ENCODE results near the gene FCRLA.
"Not testable (repeated sequence)": the region's sequence is repeated elsewhere in the genome, so short reads cannot be mapped to it uniquely, and the experiment has no call there.

FCRLA gene

DNA sequence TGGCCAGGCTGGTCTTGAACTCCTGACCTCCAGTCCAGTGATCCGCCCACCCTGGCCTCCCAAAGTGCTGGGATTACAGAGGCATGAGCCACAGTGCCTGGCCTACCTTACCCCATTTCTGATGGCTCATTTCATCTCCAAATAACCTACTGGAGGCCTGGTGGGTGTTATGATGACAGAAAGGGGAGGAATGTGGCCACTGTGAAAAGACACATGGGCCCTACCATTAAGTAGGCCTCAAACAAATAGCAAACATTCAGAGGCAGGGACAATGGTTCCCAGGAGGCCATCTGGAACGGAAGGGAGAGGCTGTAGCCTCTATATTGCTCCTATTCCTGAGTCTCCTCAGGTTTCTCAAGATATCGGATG, 932 bp upstream of the FCRLA start:
- no peak for DNase-seq

DNA sequence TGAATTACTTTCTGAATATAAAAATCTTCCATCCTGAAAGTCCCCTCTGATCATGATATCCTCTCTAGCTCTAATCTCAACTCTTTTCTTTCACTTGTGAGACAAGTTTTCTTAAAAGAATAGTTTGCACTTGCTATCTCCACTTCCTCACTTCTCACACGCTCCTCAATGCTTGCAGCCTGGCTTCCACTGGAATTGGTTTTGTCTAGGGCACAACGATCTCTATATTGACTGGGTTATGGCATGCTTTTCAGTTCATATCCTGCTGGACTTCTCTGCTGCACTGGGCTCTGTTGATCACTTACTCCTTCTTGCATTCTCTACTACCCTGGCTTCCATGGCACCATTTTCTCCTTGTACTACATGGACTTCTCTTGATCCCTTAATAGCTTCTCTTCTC, 474 bp downstream of the FCRLA start:
- no peak for DNase-seq

DNA sequence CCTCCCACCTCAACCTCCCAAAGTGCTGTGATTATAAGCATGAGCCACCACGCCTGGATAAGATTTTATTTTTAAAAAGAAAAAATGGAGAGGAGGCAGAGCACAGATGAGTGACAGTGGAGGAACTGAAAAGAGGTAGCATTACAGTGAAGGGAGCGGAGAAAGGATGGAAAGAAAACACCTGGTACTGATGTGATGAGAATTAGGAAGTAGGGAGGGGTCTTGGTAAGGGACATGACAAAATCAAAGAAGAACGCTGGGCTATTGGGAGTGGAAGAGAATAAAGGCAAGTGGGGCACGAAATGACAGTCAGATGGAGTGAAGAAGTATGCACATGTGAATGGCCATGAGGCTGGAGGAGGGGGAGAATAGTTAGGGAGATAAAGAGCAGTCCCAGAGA, 2.3 kb downstream of the FCRLA start:
- no peak for DNase-seq

DNA sequence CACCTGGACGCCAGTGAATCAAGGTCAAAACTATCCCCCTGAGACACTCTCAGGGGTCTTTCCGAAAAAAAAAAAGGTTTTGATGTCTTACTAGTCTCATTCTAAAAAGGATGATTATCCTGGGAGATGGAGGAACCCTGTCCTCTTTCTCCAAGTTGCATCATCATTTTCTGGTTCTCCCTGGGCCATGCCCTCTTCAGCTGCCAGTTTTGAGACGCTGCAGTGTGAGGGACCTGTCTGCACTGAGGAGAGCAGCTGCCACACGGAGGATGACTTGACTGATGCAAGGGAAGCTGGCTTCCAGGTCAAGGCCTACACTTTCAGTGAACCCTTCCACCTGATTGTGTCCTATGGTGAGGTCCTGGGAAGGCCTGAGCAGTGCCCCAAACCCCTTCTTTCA, 3.5 kb downstream of the FCRLA start:
- DNase-seq: no peak

DNA sequence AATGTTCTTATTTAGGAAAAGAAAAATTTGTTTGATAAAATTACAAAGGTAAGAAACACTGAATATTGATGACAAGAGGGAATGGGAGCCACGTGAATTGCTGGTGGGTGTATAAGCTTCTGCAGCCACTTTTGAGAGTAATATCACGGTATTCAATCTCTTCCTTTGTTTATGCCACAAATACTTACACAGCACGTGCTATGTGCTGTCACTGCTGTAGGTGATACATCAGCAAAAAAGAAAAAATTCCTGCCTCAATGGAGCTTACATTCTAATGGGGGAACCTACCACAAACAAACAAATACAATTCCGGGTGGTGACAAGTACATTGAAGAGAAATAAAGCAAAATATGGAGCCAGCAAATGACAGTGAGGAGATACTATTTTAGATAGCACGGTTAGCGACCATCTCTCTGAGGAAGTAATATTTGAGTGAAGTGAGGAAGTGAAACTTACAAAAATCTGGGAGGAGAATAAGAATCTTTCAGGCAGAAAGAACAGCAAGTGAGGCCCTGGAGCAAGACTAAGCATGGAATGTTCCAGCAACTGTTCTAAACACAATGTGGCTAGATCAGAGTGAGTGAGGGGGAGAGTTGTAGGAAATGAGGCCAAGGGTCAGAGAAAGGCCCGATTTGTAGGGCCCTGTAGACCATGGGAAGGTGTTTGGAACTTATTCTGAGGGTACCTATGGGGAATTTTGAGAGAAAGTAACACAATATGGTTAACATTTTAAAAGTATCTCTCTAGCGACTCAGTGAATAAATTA, 11.7 kb downstream of the FCRLA start:
- no peak for DNase-seq

DNA sequence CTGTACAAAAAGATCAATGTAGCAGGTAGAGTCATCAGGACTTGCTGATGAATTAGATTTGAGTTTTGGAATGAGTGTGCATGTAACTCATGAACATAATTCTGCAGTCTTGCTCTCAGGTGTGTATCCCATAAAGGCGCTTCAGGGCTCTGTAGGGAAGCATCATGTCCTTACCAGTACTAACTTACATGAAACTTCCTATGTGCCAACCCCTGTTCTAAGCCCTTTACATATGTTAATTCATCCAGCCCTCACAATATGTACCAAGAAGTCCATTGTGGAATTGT, 12.2 kb downstream of the FCRLA start:
- no peak for DNase-seq

DNA sequence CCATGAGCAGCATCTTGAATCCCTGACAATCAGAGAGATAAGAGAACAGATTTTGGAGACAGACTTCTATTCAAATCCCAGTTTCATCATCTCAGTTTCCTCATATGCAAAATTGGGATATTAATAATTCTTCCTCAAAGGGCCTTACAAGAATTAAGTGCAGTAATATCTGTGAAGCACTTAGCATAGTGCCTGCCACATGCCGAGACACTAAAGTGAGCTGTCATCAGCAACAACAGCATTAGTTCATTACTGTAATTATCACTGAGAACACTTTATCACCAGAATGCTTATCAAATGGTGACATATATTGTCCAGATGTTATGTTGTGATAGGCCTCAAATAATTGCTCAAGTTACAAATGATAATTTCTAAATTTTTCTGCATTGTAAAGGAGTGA, 13.4 kb downstream of the FCRLA start:
- DNase-seq: no peak

DNA sequence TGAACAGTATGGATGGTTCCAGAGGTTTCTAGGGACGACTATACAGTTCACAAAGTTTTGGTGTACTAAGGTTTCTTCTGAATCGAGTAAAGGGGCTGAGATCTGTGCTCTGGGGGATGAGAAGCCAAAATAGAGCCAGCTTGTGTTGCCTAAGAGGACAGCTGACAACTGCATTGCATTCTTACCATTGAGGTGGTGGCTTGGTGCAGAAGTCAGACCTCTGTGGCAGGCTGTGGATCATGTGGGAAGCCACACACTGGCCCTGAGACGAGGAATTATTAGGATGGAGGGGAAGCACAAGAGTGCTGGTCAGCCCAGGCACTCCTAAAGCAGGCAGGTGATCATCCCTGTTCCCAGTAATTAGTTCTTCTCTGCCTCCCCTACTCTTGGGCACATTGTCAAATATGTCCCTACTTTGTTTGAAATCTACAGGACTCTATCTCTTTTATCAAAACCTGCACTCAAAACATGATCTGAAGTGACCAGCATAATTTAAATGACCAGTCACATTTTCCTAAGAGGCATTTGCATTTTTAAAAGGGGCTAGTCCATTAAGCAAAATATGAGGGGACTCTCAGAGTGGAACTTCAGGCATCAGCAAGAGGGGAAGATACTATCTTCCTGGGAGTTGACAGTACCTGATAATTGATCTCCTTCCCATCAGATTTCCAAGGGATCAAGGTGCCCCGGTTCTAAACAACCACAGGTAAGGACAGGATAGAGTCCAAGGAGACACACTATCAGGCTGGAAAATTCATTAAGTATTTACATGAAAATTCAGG, 14.1 kb downstream of the FCRLA start, which contains the start of gene FCRLB:
Gene FCRLB, plus strand, starts transcription at position 589 of the 782 bp plus-strand sequence. CDS start 1,129 bp downstream, outside the sequence.
- no peak for DNase-seq

DNA sequence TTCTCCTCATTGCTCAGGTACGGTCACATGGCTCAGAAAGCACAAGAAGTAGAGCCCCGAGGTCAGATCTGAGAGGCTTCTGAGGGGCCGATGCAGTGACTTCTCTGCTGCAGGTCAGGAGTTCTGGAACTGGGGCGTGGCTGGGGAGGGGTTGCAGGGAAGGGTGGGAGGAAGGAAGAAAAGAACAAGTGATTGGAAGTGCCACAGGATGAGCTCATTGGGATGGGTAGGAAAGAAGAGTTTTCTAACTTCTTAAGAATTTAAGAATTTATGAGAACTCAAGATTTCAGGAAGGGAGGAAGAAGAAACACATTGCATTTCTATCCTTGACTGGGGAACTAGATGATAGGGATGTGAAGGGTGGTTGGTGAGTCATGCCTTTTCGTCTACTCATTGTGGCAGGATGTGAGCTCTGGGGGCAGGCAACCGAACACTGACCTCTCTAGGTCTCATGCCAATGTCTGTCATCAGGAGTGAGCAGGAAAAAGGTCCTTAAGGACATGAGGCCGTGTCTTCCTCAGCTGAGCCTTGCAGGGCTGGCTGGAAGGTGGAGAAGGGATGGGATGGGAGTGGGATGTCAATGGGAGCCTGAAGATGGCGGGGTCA, 14.8 kb downstream of the FCRLA start:
- no peak for DNase-seq

DNA sequence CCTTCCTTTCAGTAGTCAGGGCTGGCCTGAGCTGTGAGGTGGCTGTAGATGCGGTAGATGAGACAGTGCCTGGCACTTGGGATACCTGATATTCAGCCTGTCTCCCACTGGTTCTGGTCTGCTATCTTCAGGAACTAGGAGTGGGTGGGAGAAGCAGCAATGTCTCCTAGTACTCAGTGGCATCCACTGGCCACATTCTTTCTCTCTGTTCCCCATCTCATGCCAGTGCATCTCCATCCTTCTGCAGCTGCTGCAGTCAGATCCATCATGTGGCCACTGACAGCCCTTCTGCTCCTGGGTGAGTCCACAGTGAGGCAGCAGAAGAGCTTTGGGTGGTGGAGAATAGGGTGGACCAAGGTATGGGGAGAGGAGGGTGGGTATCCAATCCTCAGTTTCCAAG, 15.4 kb downstream of the FCRLA start:
- no peak for DNase-seq

DNA sequence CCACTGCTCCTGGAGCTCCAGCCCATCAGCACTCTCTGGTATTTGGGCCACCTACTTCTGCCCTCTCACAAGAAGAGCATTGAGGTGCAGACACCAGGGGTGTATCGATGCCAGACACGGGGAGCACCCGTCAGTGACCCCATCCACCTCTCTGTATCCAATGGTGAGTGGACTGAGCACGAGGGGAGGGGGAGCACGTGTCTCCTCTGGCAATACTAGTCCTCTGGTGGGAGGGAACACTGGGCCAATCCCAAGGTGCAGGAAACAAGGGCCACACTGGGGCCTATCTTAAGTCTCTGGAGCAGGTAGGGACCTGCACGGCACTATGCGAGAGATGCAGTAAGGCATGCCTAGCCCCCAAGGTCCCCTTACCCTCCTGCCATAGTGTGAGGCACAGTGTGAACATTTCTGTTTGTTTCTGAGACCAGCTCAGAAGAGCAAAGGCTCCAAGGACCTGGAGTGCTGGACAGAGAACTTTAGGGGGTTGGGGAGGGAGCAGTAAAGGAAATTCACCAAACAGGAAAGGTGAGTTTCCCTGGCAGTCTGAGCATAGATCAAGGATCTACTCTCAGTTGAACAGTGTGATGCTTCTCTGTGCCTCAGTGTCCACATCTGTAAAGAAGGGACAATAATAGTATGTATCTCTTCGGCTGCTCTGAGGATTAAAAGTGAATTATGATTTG, 16.6 kb downstream of the FCRLA start:
- DNase-seq: no peak

DNA sequence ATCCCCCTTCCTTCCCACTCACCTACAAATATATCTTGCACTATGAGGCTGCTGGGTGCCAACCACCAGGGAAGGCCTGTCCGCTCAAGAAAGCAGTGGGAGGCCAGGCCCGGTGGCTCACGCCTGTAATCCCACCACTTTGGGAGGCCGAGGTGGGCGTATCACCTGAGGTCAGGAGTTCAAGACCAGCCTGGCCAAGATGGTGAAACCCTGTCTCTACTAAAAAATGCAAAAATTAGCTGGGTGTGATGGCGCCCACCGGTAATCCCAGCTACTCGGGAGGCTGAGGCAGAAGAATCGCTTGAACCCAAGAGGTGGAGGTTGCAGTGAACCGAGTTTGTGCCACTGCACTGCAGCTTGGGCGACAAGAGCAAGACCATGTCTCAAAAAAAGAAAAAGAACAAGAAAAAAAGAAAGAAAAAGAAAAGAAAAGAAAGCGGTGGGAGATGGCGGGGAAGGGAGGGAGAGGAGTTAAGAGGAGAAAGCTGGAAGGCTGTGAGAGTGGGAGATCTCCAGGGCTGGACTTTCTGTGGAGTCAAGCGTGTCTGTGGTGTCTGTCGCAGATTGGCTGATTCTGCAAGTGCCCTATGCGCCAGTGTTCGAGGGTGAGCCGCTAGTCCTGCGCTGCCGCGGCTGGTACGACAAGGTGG, 18.4 kb downstream of the FCRLA start:
- DNase-seq: not testable (repeated sequence)

DNA sequence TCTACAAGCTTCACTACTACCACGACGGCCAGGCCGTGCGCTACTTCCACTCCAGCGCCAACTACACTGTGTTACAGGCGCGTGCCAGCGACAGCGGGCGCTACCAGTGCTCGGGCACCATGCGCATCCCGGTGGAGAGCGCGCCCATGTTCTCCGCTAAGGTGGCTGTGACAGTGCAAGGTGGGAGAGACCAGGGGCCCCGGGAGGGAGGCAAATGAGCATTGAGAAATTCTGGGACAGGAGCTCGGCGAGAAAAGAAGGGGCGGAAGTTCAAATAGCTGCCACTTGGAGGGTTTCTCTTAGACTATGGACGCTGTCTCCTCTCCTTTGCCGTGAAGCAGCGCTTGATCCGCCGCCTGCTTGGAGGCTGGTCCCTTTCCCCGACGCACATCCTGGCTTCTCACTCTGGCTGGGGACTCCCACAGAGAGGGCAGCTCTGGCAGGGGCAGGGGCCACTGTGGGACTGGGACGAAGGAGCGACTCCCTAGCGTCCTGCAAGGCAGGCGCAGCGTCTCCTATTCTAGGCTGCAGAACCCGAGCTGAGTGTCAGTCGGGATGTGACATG, 19.0 kb downstream of the FCRLA start:
- peak; percentile 24 to 29 for DNase-seq

DNA sequence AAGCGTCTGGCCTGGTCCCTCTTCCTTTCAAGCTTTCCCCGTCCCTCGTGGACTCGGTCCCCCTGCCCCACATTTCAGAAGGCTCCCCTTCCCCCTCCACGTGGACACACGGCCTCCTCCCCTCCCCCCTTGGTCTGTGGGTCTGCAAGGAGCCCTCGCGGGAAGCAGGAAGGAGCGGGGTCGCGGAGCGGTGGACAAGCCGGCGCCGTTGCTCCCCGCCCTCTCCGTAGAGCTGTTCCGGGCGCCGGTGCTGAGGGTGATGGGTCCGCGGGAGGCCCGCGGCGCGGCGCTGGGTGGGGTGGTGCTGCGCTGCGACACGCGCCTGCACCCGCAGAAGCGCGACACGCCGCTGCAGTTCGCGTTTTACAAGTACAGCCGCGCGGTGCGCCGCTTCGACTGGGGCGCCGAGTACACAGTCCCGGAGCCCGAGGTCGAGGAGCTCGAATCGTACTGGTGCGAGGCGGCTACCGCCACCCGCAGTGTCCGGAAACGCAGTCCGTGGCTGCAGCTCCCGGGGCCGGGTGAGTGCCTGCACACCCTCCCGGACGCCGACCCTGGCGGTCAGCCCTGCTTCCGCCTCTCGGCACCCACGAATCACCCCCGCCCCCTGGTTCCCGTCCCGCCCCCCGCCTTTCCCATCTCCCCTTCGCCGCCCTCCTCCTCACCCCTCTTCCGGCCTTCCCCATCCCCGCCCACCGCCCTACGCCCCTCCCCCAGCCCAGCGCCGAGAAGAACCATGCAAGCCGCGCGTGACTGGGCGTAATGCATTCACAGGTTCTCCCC, 19.6 kb downstream of the FCRLA start:
- DNase-seq: peak; percentile 64 to 69

DNA sequence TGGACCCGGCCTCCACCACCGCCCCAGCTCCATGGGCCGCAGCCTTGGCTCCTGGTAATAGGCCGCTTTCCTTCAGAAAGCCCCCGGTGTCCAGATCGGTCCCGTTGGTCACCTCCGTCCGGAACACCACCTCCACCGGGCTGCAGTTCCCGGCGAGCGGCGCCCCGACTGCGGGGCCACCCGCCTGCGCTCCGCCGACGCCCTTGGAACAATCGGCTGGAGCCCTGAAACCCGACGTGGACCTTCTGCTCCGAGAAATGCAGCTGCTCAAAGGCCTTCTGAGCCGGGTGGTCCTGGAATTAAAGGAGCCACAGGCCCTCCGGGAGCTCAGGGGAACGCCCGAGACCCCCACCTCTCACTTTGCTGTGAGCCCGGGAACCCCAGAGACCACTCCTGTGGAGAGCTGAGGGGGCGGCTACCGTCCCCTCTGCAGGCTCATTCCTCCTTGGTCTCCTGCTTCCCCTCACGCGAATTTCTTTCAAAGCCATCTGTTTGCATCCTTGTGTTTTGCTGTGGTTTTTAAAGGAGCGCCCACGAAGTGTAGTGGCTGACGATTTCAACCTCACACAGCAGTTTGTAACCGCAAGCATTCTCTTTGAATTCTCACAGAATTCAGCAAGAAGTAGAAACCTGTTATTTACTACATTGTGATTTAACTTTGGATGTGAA, 20.4 kb downstream of the FCRLA start:
- peak; percentile 26 to 30 for DNase-seq

DNA sequence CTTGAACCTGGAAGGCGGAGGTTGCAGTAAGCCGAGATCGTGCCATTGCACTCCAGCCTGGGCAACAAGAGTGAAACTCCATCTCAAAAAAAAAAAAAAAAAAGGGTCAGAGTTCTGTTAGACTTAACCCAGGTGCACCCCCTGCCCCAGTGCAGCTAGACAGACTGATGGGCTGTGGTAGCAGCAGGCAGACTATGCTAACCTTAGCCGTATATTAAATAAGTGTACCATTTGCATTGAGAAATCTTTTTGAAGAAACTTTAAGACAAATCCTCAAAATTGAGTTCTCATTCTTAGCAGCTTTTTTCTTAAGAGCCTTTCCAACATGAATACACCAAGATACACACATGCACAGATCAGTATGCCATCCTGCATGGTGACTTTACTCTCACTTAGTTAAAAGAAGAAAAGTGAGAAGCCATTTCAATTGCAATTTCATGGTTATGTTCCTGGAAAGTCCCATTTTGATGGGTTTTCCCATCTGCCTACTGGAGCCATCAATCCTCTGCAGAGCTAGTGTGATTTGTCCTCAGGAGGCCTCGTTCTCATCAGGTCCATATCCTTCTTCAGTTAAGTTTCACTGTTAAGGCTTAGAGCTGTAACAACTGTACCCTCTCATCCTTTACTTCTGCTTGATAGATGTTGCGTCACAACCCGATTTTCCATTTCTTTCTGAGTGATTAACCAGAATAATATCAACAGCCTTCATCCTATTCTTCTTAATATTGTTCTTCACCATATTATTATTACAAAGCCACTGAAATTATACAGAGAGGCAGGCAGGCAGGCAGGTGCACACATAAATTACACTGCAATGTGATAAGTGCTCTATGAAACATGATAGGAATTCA, 21.6 kb downstream of the FCRLA start:
- DNase-seq: no peak

DNA sequence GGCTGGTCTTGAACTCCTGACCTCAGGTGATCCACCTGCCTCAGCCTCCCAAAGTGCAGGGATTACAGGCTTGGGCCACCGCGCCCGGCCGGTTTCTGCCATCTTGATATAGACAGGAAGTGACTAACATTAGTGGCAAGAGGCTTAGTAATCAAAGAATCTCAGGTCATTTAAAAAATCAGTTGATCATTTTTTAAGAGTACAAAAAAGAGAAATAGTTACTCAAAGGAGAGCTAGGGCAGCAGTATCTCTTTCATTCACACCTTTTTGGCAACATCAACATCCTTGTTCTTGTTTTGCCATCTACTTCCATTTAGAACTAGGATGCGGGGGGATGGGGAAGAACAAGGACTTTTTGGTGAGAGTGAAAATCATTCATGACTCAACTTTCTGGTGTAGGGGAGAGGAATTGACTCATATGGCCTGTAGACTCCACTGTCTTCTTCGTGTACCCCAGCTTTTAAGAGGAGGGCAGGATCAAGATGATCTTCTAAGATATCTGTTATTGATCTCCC, 23.1 kb downstream of the FCRLA start:
- DNase-seq: peak; percentile 46 to 52

DNA sequence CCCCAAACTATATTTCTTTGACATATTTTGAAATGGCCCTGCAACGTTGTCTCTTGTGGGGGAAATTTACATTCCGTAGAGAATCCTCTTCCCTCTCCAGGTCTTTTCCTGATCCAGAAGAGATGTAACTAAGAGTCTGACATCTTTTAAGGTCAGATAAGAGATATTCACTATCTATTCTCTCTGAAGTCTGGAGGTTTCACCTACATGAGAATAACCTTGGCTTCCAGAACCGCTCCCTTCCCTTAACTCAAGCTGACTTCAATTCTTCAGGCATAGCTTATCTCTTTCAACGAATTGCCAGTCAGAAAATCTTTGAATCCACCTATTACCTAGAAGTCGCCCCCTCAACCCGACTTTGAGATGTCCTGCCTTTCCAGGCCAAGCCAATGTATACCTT, 24.2 kb downstream of the FCRLA start:
- DNase-seq: no peak

DNA sequence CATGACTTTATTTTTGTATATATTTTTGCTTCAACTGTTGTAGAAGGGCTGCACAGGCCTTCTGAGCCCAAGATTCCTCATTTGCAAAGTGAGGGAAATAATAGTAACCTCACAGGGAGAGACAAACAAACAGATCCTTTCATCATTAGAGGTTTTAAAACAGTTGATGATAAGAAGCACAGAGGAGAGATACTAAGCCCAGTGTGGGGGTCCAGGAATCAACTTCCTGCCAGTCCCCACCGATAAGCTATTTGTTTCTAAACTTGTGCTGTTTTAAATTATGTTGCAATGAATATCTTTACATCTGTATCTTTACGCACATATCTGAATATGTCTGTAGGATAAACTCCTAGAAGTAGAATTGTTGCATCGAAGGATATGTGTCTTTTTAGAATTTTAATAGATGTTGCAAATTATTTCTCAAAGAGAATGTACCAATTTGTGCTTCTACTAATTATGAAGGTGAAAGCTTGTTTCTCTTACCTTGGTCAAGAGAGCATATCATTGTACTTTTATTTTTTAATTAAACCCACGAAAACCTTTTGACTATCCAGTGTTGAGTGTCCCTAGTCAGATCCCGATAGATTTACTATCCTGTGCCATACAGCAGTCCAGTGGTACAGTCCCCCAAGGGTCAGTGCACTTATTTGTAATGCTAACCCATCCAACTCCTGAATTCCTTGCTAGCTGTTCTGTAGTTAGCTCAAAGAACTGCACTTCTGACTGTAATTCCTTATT, 25.1 kb downstream of the FCRLA start:
- DNase-seq: no peak

Measured in activated CD4-positive, alpha-beta T cell treated with anti-CD3 and anti-CD28 coated beads for 4 hours (primary cell).